GM10266 (cell line): ENCODE measurements around the gene NPAS1.

Experiments used
- DNase-seq: peaks from one replicate; pipeline ENCODE4 v3.0.0; 2012; ENCODE audit errors: extremely low spot score
- TF ChIP-seq, protein P1 (sequence below): IDR thresholded peaks from 2 replicates; pipeline ENCODE4 v1.5.1; 2012; ENCODE audit warnings: mild to moderate bottlenecking, low read depth; ENCODE audit not compliant: control insufficient read depth, insufficient read depth; ENCODE audit errors: missing control alignments

The NPAS1 gene

GRCh38 chr19:47022541-47023447, 3.2 kb downstream of the NPAS1 start:
- DNase-seq: no peak
- TF ChIP-seq, protein P1, sequence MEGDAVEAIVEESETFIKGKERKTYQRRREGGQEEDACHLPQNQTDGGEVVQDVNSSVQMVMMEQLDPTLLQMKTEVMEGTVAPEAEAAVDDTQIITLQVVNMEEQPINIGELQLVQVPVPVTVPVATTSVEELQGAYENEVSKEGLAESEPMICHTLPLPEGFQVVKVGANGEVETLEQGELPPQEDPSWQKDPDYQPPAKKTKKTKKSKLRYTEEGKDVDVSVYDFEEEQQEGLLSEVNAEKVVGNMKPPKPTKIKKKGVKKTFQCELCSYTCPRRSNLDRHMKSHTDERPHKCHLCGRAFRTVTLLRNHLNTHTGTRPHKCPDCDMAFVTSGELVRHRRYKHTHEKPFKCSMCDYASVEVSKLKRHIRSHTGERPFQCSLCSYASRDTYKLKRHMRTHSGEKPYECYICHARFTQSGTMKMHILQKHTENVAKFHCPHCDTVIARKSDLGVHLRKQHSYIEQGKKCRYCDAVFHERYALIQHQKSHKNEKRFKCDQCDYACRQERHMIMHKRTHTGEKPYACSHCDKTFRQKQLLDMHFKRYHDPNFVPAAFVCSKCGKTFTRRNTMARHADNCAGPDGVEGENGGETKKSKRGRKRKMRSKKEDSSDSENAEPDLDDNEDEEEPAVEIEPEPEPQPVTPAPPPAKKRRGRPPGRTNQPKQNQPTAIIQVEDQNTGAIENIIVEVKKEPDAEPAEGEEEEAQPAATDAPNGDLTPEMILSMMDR: no peak

DNA sequence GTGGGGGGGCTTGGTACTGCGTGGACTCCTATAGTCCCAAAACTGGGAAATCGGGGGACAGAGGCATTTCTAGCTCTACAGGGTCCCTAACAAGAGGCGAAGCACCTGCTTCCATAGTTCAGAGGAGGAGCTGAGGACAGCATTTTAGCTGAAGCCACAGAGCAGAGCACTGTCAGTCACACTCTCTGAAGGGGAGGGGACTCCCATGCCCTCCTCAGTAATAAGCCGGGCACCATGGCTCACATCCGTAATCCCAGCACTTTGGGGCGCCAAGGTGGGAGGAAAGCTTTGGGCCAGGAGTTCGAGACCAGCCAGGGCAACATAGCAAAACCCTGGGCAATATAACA, 3.8 kb downstream of the NPAS1 start:
- TF ChIP-seq, protein P1: no peak
- no peak for DNase-seq

DNA sequence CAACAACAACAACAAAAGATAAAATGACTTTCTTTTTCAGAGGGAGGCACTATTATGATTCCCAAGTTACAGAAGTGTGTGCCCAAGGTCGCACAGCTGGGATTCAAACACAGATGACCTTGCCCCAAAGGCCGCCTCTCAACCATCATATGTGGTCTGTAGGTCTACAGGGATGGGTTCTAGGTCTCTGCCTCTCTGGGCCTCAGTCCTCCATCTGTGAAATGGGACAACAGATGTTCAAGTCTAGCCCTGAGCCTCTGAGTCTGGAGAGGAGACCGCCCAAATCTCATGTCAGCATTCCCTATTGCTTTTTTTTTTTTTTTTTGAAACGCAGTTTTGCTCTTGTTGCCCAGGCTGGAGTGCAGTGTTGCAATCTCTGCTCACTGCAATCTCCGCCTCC, 4.9 kb downstream of the NPAS1 start:
- TF ChIP-seq, protein P1: no peak
- DNase-seq: no peak

DNA sequence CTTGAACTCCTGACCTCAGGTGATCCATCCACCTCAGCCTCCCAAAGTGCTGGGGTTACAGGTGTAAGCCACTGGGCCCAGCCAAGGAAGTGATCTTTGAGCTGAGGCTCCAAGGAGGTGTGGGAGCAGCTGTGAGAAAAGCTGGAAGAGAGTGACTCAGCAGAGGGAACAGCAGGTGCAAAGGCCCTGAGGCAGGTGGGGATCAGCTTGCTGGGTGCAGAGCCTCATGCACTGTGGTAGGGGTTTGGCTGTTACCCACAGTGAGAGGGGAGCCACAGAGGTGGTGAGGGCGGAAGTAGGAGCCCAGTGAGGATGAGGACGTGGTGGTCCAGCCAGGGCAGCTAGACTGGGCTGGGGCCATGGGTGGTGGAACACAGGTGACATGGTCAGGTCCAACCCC, 6.5 kb downstream of the NPAS1 start:
- TF ChIP-seq, protein P1: no peak
- no peak for DNase-seq

- TF ChIP-seq, protein P1: no peak
- DNase-seq: no peak
These were observed 7.3 kb downstream of the NPAS1 start for GRCh38 chr19:47026889-47027288.

DNA sequence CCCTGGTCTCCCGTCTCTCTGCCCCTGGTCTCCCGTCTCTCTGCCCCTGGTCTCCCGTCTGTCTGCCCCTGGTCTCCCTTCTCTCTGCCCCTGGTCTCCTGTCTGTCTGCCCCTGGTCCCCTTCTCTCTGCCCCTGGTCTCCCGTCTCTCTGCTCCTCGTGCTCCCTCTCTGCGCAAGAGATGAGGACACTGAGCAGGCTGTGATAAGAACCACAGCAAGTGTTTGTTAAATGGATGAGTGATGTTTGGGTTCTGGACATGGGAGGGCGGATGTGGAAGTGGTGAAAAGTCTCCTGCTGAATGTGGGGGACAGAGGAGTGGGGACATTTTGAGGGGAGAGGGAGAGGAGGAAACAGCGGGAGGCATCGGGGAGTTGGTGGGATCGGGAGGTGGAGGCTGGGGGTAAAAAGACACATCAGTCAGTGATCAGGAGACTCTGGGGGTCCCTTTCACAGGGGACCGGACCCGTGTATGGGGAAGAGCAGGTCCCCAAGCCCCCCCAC, 8.0 kb downstream of the NPAS1 start:
- no peak for DNase-seq
- TF ChIP-seq, protein P1: no peak

GRCh38 chr19:47028195-47028601, 8.6 kb downstream of the NPAS1 start:
- TF ChIP-seq, protein P1: no peak
- DNase-seq: no peak
